Naive thymus-derived CD8-positive, alpha-beta T cell (primary cell): ENCODE measurements around the gene PHLDB2. TPM values are rescaled to one million over a fixed set of nuclear protein-coding genes. Genes with fewer than 3 reads are reported as not detected.
A peak's percentile ranks its signal among the peaks of the same experiment; 100 is the strongest.

Experiments
- ATAC-seq, 2 donors: fragments of 150-1000 bp; cut with Tn5 transposase in 1 of 2; sonication (Bioruptor Pico), chemical (Tn5 transposase) in 1 of 2; 1 replicate in 1 of 2; 2 replicates in 1 of 2; pipeline ENCODE4 v1.10.0; 2021; ENCODE audit warnings: mild to moderate bottlenecking in 2 of 2, moderate library complexity in 2 of 2
- POLR2A ChIA-PET: fragments of 350-600 bp; sonication (Branson Sonifier 250); formaldehyde crosslinking; loops from one replicate; lab custom pipeline; 2021; ENCODE audit warnings: antibody characterized with exemption; lab: Charles Lee
- DNase-seq, 10 donors: peaks; one replicate each; pipeline versions ENCODE4 v3.0.0 to v3.0.0-alpha.2; 2020 to 2022
- H3K27ac Mint-ChIP-seq, 10 donors: one replicate each; pipeline ENCODE4 v1.8.0; 2020 to 2022; ENCODE audit warnings: mild to moderate bottlenecking in 10 of 10, mixed read lengths in 10 of 10, moderate library complexity in 4 of 10, inconsistent platforms in 1 of 10
- H3K27me3 Mint-ChIP-seq, 5 donors: one replicate each; pipeline ENCODE4 v1.8.0; 2021 to 2022; ENCODE audit warnings: mixed read lengths in 5 of 5
- H3K36me3 Mint-ChIP-seq, 3 donors: one replicate each; pipeline ENCODE4 v1.8.0; 2020 to 2022; ENCODE audit warnings: mixed read lengths in 3 of 3, mild to moderate bottlenecking in 2 of 3, inconsistent platforms in 1 of 3
- H3K4me1 Mint-ChIP-seq, 4 donors: one replicate each; pipeline ENCODE4 v1.8.0; 2021 to 2022; ENCODE audit warnings: mixed read lengths in 4 of 4
- H3K4me3 Mint-ChIP-seq, 10 donors: one replicate each; pipeline ENCODE4 v1.8.0; 2020 to 2022; ENCODE audit warnings: mild to moderate bottlenecking in 10 of 10, mixed read lengths in 10 of 10, moderate library complexity in 6 of 10, inconsistent platforms in 1 of 10
- H3K9me3 Mint-ChIP-seq, 9 donors: one replicate each; pipeline ENCODE4 v1.8.0; 2020 to 2022; ENCODE audit warnings: mixed read lengths in 9 of 9, mild to moderate bottlenecking in 3 of 9, inconsistent platforms in 1 of 9, moderate library complexity in 1 of 9
- polyA plus RNA-seq, 3 donors: library from polyadenylated mRNA; unstranded; fragments of 300-500 nt; fragmentation: Illumina TruSeq; gene quantifications; one replicate each; pipeline ENCODE4 v1.2.3, GENCODE V29; 2021
- total RNA-seq, 8 experiments: library from RNA in 2 of 8; stranded (reverse) in 2 of 8; gene quantifications; one replicate each; pipeline ENCODE4 v1.2.3 and lab custom pipeline; 2021 to 2026

Gene PHLDB2
- total and polyA plus RNA-seq, 5 experiments from 2014 or later: 0.46 to 4.6 (median 2.1) TPM

GRCh38 chr3:111915905-111916304 lies 56.8 kb downstream of the PHLDB2 start:
- Mint-ChIP-seq H3K27me3 (peaks cover 0 to 3% (median 0%) of the 10 kb centered on the region in 5 donors), H3K27ac (no peak overlapping the region), H3K4me1 (peaks cover 0 to under 1% (median 0%) of the 10 kb centered on the region in 4 donors), H3K36me3 (peaks cover 0 to 17% (median 8%) of the 10 kb centered on the region in 3 donors), H3K4me3 (no peak overlapping the region), H3K9me3 (no peaks in the 10 kb centered on the region)
- DNase-seq (no peak), ATAC-seq (no peak)
- POLR2A ChIA-PET: no interaction called here

GRCh38 chr3:111917300-111917699 lies 58.2 kb downstream of the PHLDB2 start:
- H3K4me3 Mint-ChIP-seq: no peak overlapping the region
- H3K9me3 Mint-ChIP-seq: no peaks in the 10 kb centered on the region
- DNase-seq (no peak), ATAC-seq (no peak)
- POLR2A ChIA-PET: no interaction called here
- no peak overlapping the region for H3K27ac Mint-ChIP-seq
- H3K4me1 Mint-ChIP-seq: no peaks in the 10 kb centered on the region
- peaks cover 0 to 17% (median 8%) of the 10 kb centered on the region in 3 donors for H3K36me3 Mint-ChIP-seq
- peaks cover 0 to 3% (median 0%) of the 10 kb centered on the region in 5 donors for H3K27me3 Mint-ChIP-seq

DNA sequence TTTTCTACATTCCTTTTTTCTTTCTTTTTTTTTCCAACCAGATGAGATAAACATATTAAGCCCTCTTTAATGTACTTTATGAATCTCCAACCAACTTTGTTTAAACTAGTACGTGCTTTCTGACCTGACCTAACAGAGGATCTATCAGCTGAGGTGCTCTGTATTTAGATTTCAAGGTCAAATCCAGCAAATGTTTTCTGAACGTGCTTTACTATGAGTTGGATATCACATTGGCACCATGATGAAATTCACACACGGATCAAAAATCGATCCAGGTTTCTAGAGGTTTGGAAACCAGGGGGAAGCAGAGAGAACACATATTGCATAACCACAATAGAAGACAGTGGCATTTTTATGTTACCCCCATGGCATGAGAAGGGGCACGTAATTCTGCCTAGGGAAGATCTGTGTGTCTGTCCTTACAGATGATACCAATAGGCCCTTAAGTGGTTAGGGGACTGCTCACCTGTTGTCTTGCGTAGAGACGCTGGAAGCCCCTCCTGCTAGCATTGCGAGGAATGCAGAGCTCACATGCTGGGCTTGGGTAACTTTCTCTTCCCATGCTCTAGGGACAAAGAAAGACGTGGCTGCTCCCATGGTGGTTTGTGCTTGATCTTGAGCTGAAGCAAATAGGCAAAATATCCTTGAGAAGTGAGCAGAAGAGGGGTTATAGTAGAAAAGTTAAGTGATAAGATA lies 60.5 kb downstream of the PHLDB2 start:
- peaks cover 0 to 7% (median 0%) of the 10 kb centered on the region in 5 donors for H3K27me3 Mint-ChIP-seq
- POLR2A ChIA-PET: no interaction called here
- H3K9me3 Mint-ChIP-seq: no peaks in the 10 kb centered on the region
- no peak overlapping the region for H3K27ac Mint-ChIP-seq
- no peak overlapping the region for H3K4me3 Mint-ChIP-seq
- ATAC-seq (no peak), DNase-seq (no peak)
- no peaks in the 10 kb centered on the region for H3K4me1 Mint-ChIP-seq
- H3K36me3 Mint-ChIP-seq: peaks cover 0 to 21% (median 6%) of the 10 kb centered on the region in 3 donors

DNA sequence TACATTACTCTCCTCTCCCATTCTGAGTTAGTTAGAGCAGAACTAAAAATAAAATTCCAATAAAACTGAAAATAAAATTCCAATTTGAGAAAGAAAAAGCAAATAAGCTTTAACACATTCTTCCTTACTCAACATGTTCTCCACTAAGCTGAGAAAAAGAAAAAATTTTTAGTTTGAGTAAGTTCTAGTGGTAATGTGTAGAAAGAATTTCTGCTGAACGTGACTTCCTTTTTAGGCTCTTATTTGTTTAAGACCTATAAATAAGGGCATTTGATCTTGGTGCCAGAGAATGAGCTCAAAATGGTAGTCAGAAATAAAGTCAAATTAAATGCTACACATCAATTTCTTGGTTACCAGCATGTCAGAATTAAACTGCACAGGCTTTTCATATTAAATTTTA lies 62.1 kb downstream of the PHLDB2 start:
- Mint-ChIP-seq H3K27me3 (peaks cover 0 to 7% (median 0%) of the 10 kb centered on the region in 5 donors), H3K9me3 (no peaks in the 10 kb centered on the region), H3K4me1 (no peaks in the 10 kb centered on the region), H3K4me3 (no peak overlapping the region), H3K27ac (no peak overlapping the region), H3K36me3 (peaks cover 0 to 21% (median 0%) of the 10 kb centered on the region in 3 donors)
- ATAC-seq (no peak), DNase-seq (no peak)
- POLR2A ChIA-PET: no interaction called here

DNA sequence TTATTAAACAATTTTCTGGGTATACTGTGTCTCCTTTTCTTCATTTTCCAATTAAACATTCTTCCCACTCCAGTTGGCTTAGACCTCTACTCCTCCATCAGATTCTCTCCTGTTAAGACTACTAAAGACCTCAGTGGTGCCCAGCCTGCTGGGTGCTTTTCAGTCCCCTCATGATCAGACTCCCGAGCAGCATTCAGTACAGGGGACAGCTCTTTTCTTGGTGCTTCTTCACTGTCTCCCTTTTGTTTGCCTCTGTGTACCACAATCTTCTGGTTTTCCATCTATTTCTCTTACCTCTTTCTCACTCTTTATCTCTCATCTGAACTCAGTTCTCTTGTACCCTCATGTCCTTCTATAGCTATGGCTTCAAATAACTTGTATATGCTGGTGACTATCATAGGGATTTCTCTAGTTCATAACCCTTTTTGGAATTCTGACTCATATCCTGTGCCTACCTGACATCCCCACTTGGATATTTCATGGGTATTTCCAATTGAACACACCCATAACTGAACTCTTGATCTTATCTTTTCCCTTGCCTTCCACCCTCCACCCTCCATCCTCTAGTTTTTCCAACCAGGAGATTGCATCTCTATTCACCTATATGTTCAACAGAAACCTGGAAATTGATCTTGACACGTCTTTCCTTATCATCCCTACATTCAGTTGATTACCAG lies 64.2 kb downstream of the PHLDB2 start:
- ATAC-seq (no peak), DNase-seq (no peak)
- no peaks in the 10 kb centered on the region for H3K4me1 Mint-ChIP-seq
- no peaks in the 10 kb centered on the region for H3K9me3 Mint-ChIP-seq
- peaks cover 0 to 21% (median 0%) of the 10 kb centered on the region in 3 donors for H3K36me3 Mint-ChIP-seq
- H3K27me3 Mint-ChIP-seq: peaks cover 0 to 7% (median 0%) of the 10 kb centered on the region in 5 donors
- H3K27ac Mint-ChIP-seq: peak overlapping the region in 1 of 10 donors; percentile 31
- POLR2A ChIA-PET: no interaction called here
- no peak overlapping the region for H3K4me3 Mint-ChIP-seq

DNA sequence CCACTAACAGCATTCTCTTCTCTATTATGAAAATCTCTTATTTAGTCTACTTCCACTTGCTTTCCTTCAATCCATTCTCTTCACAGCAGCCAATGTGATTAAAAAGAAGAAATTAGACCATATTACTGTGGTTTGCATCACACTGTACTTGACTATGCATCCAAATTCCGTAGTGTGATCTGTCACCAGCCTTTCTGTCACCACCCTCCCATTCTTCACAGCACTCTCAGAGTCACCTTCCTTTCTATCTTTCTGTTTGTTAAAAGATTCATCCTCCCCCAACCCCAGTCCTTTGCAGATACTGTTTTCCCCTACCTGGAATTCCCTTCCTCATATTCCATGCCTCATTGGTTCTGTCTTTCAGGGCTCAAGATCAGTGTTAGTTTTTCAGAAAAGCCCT lies 64.7 kb downstream of the PHLDB2 start:
- ATAC-seq (no peak), DNase-seq (no peak)
- Mint-ChIP-seq H3K36me3 (peaks cover 0 to 21% (median 0%) of the 10 kb centered on the region in 3 donors), H3K4me1 (no peaks in the 10 kb centered on the region), H3K27ac (no peak overlapping the region), H3K4me3 (no peak overlapping the region), H3K27me3 (peaks cover 0 to 7% (median 0%) of the 10 kb centered on the region in 5 donors), H3K9me3 (no peaks in the 10 kb centered on the region)
- POLR2A ChIA-PET: no interaction called here

GRCh38 chr3:111924283-111924682 lies 65.2 kb downstream of the PHLDB2 start:
- Mint-ChIP-seq H3K36me3 (peaks cover 0 to 17% (median 0%) of the 10 kb centered on the region in 3 donors), H3K9me3 (no peaks in the 10 kb centered on the region), H3K27ac (no peak overlapping the region), H3K4me3 (no peak overlapping the region), H3K4me1 (no peaks in the 10 kb centered on the region), H3K27me3 (peaks cover 0 to 7% (median 0%) of the 10 kb centered on the region in 5 donors)
- POLR2A ChIA-PET: no interaction called here
- DNase-seq: no peak
- no peak for ATAC-seq

- Mint-ChIP-seq H3K9me3 (no peaks in the 10 kb centered on the region), H3K27me3 (peaks cover 0 to 4% (median 0%) of the 10 kb centered on the region in 5 donors), H3K4me1 (no peaks in the 10 kb centered on the region), H3K4me3 (no peak overlapping the region), H3K27ac (no peak overlapping the region), H3K36me3 (peaks cover 0 to 7% (median 0%) of the 10 kb centered on the region in 3 donors)
- no peak for ATAC-seq
- POLR2A ChIA-PET: no interaction called here
- DNase-seq: no peak
These were observed 67.2 kb downstream of the PHLDB2 start for GRCh38 chr3:111926266-111926676.

GRCh38 chr3:111928613-111929012 lies 69.5 kb downstream of the PHLDB2 start:
- no peaks in the 10 kb centered on the region for H3K27me3 Mint-ChIP-seq

DNA sequence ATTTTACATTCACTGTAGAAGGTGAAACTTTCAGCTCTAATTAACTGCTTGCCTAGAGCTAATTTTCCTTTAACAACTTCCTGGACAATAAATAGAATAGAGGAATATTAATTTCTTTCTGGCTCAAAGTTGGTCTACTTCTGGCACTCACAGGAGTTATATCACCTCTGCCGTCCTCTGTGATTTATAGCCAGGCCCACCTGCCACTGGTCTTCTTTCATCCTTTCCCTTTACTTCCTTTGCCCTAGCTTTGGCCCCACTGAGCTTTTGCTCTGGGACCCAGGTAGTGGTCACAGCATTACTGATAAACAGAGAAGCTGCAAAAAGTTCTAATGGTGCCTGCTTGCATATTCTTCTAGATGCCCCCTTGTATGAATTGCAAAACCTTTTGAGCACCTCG lies 70.4 kb downstream of the PHLDB2 start:
- DNase-seq: no peak
- no peaks in the 10 kb centered on the region for H3K9me3 Mint-ChIP-seq
- no peak for ATAC-seq
- no peaks in the 10 kb centered on the region for H3K27me3 Mint-ChIP-seq
- POLR2A ChIA-PET: interaction anchor here (0.6 kb wide), 1 partner anchor 1627 kb away, joined by 5 read pairs; no protein-coding TSS in a partner anchor
- no peak overlapping the region for H3K4me3 Mint-ChIP-seq
- no peaks in the 10 kb centered on the region for H3K4me1 Mint-ChIP-seq
- H3K27ac Mint-ChIP-seq: no peak overlapping the region
- peaks cover 0 to 3% (median 0%) of the 10 kb centered on the region in 3 donors for H3K36me3 Mint-ChIP-seq

More at GRCh38 chr3:111928613-111929012, 69.5 kb downstream of the PHLDB2 start:
- DNase-seq (no peak), ATAC-seq (no peak)
- POLR2A ChIA-PET: no interaction called here
- no peak overlapping the region for H3K27ac Mint-ChIP-seq
- H3K4me3 Mint-ChIP-seq: no peak overlapping the region
- H3K36me3 Mint-ChIP-seq: peaks cover 0 to 3% (median 0%) of the 10 kb centered on the region in 3 donors
- no peaks in the 10 kb centered on the region for H3K9me3 Mint-ChIP-seq
- no peaks in the 10 kb centered on the region for H3K4me1 Mint-ChIP-seq

- no peaks in the 10 kb centered on the region for H3K4me1 Mint-ChIP-seq
- H3K27ac Mint-ChIP-seq: no peak overlapping the region
- H3K27me3 Mint-ChIP-seq: no peaks in the 10 kb centered on the region
- peaks cover 0 to 3% (median 0%) of the 10 kb centered on the region in 3 donors for H3K36me3 Mint-ChIP-seq
- ATAC-seq: no peak
- POLR2A ChIA-PET: interaction anchor here (0.7 kb wide), 1 partner anchor 64 kb away, joined by 3 read pairs; no protein-coding TSS in a partner anchor
- no peaks in the 10 kb centered on the region for H3K9me3 Mint-ChIP-seq
- no peak for DNase-seq
- H3K4me3 Mint-ChIP-seq: no peak overlapping the region
These were observed 73.9 kb downstream of the PHLDB2 start for GRCh38 chr3:111932946-111933345.

GRCh38 chr3:111936191-111936841 lies 77.3 kb downstream of the PHLDB2 start:
- DNase-seq (no peak), ATAC-seq (no peak)
- Mint-ChIP-seq H3K9me3 (no peaks in the 10 kb centered on the region), H3K36me3 (peaks cover 0 to 5% (median 4%) of the 10 kb centered on the region in 3 donors), H3K4me3 (no peak overlapping the region), H3K4me1 (no peaks in the 10 kb centered on the region), H3K27me3 (no peaks in the 10 kb centered on the region), H3K27ac (no peak overlapping the region)
- POLR2A ChIA-PET: no interaction called here

DNA sequence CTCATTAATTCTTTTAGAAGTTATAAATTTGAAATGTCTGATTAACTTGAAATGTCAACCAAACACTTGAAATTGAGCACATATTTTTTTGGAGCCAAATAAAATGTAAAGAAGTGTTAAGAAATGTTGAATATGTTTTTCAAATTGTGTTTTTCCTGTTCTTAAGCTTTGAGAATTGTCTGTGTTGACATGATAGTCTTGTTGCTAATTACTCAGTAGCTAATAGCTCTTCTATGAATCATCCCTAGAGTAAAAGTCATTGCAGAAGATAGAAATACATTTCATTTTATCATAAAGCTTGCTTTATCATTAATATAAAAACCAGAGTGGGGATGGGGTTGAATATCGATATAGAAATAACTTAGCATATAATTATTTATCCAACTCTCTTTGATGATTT lies 77.9 kb downstream of the PHLDB2 start:
- Mint-ChIP-seq H3K27ac (no peak overlapping the region), H3K27me3 (no peaks in the 10 kb centered on the region), H3K4me3 (no peak overlapping the region), H3K36me3 (peaks cover 0 to 4% (median 4%) of the 10 kb centered on the region in 3 donors), H3K4me1 (no peaks in the 10 kb centered on the region), H3K9me3 (no peaks in the 10 kb centered on the region)
- DNase-seq (no peak), ATAC-seq (no peak)
- POLR2A ChIA-PET: no interaction called here
